ENCODE data around the gene CA10.

The CA10 gene

GRCh38 chr17:52136166-52136565 lies 22.3 kb downstream of the CA10 start:
- H4K20me1 ChIP-seq (ENCODE audit: insufficient read depth, low read length, poor library complexity, severe bottlenecking) = no peaks in the 10 kb centered on the region
- H3K36me3 ChIP-seq (ENCODE audit: insufficient read depth, low read length) = no peaks in the 10 kb centered on the region
- no peak overlapping the region for H3K9ac ChIP-seq (ENCODE audit: low read depth, low read length, poor library complexity, severe bottlenecking)
- H3K4me2 ChIP-seq (ENCODE audit: low read depth, low read length, poor library complexity, severe bottlenecking) = no peak overlapping the region
- H3F3A ChIP-seq (ENCODE audit: low read depth) = no peaks in the 10 kb centered on the region
- no peak overlapping the region for H2AFZ ChIP-seq (ENCODE audit: low read length)
- no peak overlapping the region for H3K4me3 ChIP-seq (ENCODE audit: low read length, poor library complexity, severe bottlenecking)
- H3K4me1 ChIP-seq (ENCODE audit: insufficient read depth, low read length, poor library complexity, severe bottlenecking) = no peaks in the 10 kb centered on the region
- H3K27me3 ChIP-seq (ENCODE audit: insufficient read depth, low read length, poor library complexity, severe bottlenecking) = no peaks in the 10 kb centered on the region
- H3K9me3 ChIP-seq (ENCODE audit: insufficient read depth, low read depth, low read length) = no peaks in the 10 kb centered on the region
- no peak for TF ChIP-seq CTCF (conservative IDR thresholded peaks at IDR 0.05; ENCODE audit: low read length)
- TF ChIP-seq EZH2phosphoT487 (IDR thresholded peaks at IDR 0.05; ENCODE audit: borderline replicate concordance) = no peak
- H3K79me2 ChIP-seq (ENCODE audit: insufficient read depth, low read length) = no peaks in the 10 kb centered on the region
- no peaks in the 10 kb centered on the region for H3K9me2 ChIP-seq (replicated peaks; ENCODE audit: low read depth, low read length)

GRCh38 chr17:52134641-52135040 lies 23.9 kb downstream of the CA10 start:
- Histone ChIP-seq H3K9ac (ENCODE audit: low read depth, low read length, poor library complexity, severe bottlenecking) (no peak overlapping the region), H3F3A (ENCODE audit: low read depth) (no peaks in the 10 kb centered on the region), H3K4me3 (ENCODE audit: low read length, poor library complexity, severe bottlenecking) (no peak overlapping the region), H3K9me2 (replicated peaks; ENCODE audit: low read depth, low read length) (no peaks in the 10 kb centered on the region), H3K4me2 (ENCODE audit: low read depth, low read length, poor library complexity, severe bottlenecking) (no peak overlapping the region), H2AFZ (ENCODE audit: low read length) (no peak overlapping the region), H3K79me2 (ENCODE audit: insufficient read depth, low read length) (no peaks in the 10 kb centered on the region), H3K9me3 (ENCODE audit: insufficient read depth, low read depth, low read length) (no peaks in the 10 kb centered on the region), H4K20me1 (ENCODE audit: insufficient read depth, low read length, poor library complexity, severe bottlenecking) (no peaks in the 10 kb centered on the region), H3K27me3 (ENCODE audit: insufficient read depth, low read length, poor library complexity, severe bottlenecking) (no peaks in the 10 kb centered on the region), H3K4me1 (ENCODE audit: insufficient read depth, low read length, poor library complexity, severe bottlenecking) (no peaks in the 10 kb centered on the region), H3K36me3 (ENCODE audit: insufficient read depth, low read length) (no peaks in the 10 kb centered on the region)
- TF ChIP-seq CTCF (conservative IDR thresholded peaks at IDR 0.05; ENCODE audit: low read length) = no peak
- no peak for TF ChIP-seq EZH2phosphoT487 (IDR thresholded peaks at IDR 0.05; ENCODE audit: borderline replicate concordance)

GRCh38 chr17:52128721-52129120 lies 29.8 kb downstream of the CA10 start:
- Histone ChIP-seq H3K4me1 (ENCODE audit: insufficient read depth, low read length, poor library complexity, severe bottlenecking) (no peaks in the 10 kb centered on the region), H3K9me2 (replicated peaks; ENCODE audit: low read depth, low read length) (no peaks in the 10 kb centered on the region), H3K4me3 (ENCODE audit: low read length, poor library complexity, severe bottlenecking) (no peak overlapping the region), H3K27me3 (ENCODE audit: insufficient read depth, low read length, poor library complexity, severe bottlenecking) (no peaks in the 10 kb centered on the region), H3K36me3 (ENCODE audit: insufficient read depth, low read length) (no peaks in the 10 kb centered on the region), H3K4me2 (ENCODE audit: low read depth, low read length, poor library complexity, severe bottlenecking) (no peak overlapping the region), H3K9ac (ENCODE audit: low read depth, low read length, poor library complexity, severe bottlenecking) (no peak overlapping the region), H2AFZ (ENCODE audit: low read length) (no peak overlapping the region), H4K20me1 (ENCODE audit: insufficient read depth, low read length, poor library complexity, severe bottlenecking) (no peaks in the 10 kb centered on the region), H3F3A (ENCODE audit: low read depth) (no peaks in the 10 kb centered on the region), H3K9me3 (ENCODE audit: insufficient read depth, low read depth, low read length) (no peaks in the 10 kb centered on the region), H3K79me2 (ENCODE audit: insufficient read depth, low read length) (no peaks in the 10 kb centered on the region)
- TF ChIP-seq CTCF (conservative IDR thresholded peaks at IDR 0.05; ENCODE audit: low read length) = no peak
- no peak for TF ChIP-seq EZH2phosphoT487 (IDR thresholded peaks at IDR 0.05; ENCODE audit: borderline replicate concordance)
